ENCODE measurements around the gene CFAP100.

DNA sequence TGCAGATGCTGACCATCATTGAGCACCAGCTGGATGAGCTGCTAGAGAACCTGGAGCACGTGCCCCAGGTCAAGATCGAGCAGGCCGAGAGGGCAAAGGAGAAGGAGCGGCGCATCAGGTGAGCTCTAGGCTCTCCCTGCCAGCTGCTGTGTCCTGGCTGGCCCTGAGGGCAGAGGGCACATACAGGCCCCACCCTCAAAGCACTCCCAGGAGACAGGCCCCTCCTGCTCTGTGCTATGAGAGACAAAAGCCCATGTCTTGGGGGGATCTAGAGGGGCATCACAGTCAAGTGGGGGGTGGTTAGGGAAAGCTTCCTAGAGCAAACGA, 39.5 kb downstream of the CFAP100 start:
- TF ChIP-seq CTCF (IDR thresholded peaks at IDR 0.05) (no peak), POLR2A (IDR thresholded peaks at IDR 0.05) (no peak)

Data from esophagus squamous epithelium (tissue), 4 donors.